T-helper 2 cell treated with Interferon-gamma antibody and Interleukin-4, amounts not matched to agents 5 μg/mL and 100 μg/mL, for 36 hours (primary cell): ENCODE results near the gene PRSS2.

Experiments used
- DNase-seq: peaks from one replicate; pipeline ENCODE4 v3.0.0; 2021; ENCODE audit warnings: low spot score
- H3K27ac Mint-ChIP-seq: one replicate; pipeline ENCODE4 v1.8.0; 2021; ENCODE audit warnings: mild to moderate bottlenecking, mixed read lengths
- H3K27me3 Mint-ChIP-seq: one replicate; pipeline ENCODE4 v1.8.0; 2021; ENCODE audit warnings: low read depth, mixed read lengths
- H3K36me3 Mint-ChIP-seq: one replicate; pipeline ENCODE4 v1.8.0; 2021; ENCODE audit warnings: low read depth, mixed read lengths
- H3K4me1 Mint-ChIP-seq: one replicate; pipeline ENCODE4 v1.8.0; 2021; ENCODE audit warnings: low read depth, mixed read lengths
- H3K4me3 Mint-ChIP-seq: one replicate; pipeline ENCODE4 v1.8.0; 2022; ENCODE audit warnings: mild to moderate bottlenecking, moderate library complexity, mixed read lengths
- H3K9me3 Mint-ChIP-seq: one replicate; pipeline ENCODE4 v1.8.0; 2021; ENCODE audit warnings: mixed read lengths

PRSS2 gene

DNA sequence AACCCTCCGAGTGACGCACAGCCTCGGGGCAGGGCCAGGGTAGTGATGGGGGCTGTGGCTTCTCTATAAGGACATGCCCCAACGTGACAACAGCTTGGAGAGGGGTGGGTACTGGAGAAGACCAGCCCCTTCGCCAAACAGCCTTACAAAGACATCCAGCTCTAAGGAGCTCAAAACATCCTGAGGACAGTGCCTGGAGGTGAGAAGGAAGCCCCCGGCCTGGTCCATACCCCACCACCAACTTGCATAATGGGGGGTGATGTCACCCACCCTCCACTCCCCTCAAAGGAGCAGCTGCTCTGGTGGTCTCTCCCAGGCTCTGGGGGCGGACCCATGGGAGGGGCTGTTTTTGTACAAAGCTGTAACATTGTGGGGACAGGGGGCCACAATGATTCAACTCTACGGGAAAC, 15.1 kb downstream of the PRSS2 start:
- Mint-ChIP-seq H3K27ac (peak overlapping the region; percentile 97), H3K9me3 (no peaks in the 10 kb centered on the region), H3K4me1 (peaks cover 10% of the 10 kb centered on the region), H3K27me3 (no peaks in the 10 kb centered on the region), H3K4me3 (peak overlapping the region; percentile 80), H3K36me3 (peaks cover 39% of the 10 kb centered on the region)
- DNase-seq, result peak; percentile 68

DNA sequence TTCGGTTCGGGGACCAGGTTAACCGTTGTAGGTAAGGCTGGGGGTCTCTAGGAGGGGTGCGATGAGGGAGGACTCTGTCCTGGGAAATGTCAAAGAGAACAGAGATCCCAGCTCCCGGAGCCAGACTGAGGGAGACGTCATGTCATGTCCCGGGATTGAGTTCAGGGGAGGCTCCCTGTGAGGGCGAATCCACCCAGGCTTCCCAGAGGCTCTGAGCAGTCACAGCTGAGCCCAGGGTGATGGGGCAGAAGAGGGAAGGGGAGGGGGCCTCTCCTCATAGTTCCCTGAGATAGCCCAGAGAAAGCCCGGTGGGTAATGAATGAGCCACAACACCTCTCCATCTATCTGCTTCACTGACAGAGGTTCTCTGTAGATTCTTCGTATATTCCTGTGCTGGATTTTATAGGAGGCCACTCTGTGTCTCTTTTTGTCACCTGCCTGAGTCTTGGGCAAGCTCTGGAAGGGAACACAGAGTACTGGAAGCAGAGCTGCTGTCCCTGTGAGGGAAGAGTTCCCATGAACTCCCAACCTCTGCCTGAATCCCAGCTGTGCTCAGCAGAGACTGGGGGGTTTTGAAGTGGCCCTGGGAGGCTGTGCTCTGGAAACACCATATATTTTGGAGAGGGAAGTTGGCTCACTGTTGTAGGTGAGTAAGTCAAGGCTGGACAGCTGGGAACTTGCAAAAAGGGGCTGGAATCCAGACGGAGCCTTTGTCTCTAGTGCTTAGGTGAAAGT, 16.4 kb downstream of the PRSS2 start:
- H3K36me3 Mint-ChIP-seq, result peaks cover 51% of the 10 kb centered on the region
- peaks cover 13% of the 10 kb centered on the region for H3K4me1 Mint-ChIP-seq
- no peak for DNase-seq

DNA sequence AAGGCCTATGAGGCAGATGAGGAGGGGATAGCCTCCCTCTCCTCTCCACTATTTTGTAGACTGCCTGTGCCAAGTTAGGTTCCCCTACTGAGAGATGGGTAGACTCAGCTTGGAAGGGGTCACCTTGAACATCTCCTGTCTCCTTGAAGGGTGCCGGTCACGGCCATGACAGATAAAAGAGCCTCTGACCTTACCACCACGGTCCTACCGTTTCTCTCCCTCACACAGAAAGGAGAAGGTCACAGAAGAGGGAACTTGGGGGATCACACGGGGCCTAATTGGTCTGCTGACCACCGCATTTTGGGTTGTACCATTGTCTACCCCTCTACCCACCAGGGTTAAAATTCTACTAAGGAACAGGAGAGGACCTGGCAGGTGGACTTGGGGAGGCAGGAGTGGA, 17.0 kb downstream of the PRSS2 start:
- peaks cover 57% of the 10 kb centered on the region for H3K36me3 Mint-ChIP-seq
- no peaks in the 10 kb centered on the region for H3K9me3 Mint-ChIP-seq
- no peaks in the 10 kb centered on the region for H3K27me3 Mint-ChIP-seq
- peak overlapping the region; percentile 99 for H3K27ac Mint-ChIP-seq
- peak overlapping the region; percentile 93 for H3K4me3 Mint-ChIP-seq
- H3K4me1 Mint-ChIP-seq, result peaks cover 18% of the 10 kb centered on the region
- DNase-seq, result no peak

More for the DNA sequence above, 16.4 kb downstream of the PRSS2 start:
- H3K9me3 Mint-ChIP-seq, result no peaks in the 10 kb centered on the region
- H3K4me3 Mint-ChIP-seq, result peak overlapping the region; percentile 93
- peak overlapping the region; percentile 99 for H3K27ac Mint-ChIP-seq
- H3K27me3 Mint-ChIP-seq, result no peaks in the 10 kb centered on the region

DNA sequence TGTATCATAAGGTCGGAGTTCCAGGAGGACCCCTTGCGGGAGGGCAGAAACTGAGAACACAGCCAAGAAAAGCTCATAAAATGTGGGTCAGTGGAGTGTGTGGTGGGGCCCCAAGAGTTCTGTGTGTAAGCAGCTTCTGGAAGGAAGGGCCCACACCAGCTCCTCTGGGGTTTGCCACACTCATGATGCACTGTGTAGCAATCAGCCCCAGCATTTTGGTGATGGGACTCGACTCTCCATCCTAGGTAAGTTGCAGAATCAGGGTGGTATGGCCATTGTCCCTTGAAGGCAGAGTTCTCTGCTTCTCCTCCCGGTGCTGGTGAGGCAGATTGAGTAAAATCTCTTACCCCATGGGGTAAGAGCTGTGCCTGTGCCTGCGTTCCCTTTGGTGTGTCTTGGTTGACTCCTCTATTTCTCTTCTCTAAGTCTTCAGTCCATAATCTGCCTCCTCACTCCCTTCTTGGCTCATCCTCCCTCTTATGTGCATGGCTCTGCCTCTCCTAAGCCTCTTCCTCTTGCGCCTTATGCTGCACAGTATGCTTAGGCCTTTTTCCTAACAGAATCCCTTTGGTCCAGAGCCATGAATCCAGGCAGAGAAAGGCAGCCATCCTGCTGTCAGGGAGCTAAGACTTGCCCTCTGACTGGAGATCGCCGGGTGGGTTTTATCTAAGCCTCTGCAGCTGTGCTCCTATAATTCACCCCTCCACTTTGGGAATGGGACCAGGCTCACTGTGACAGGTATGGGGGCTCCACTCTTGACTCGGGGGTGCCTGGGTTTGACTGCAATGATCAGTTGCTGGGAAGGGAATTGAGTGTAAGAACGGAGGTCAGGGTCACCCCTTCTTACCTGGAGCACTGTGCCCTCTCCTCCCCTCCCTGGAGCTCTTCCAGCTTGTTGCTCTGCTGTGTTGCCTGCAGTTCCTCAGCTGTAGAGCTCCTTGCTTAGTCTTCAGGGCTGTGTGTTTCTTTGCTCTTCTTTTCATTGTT, 17.8 kb downstream of the PRSS2 start:
- no peak for DNase-seq
- H3K4me1 Mint-ChIP-seq, result peaks cover 21% of the 10 kb centered on the region
- H3K27ac Mint-ChIP-seq, result peak overlapping the region; percentile 99
- H3K36me3 Mint-ChIP-seq, result peaks cover 65% of the 10 kb centered on the region
- peak overlapping the region; percentile 93 for H3K4me3 Mint-ChIP-seq
- no peaks in the 10 kb centered on the region for H3K9me3 Mint-ChIP-seq
- H3K27me3 Mint-ChIP-seq, result no peaks in the 10 kb centered on the region

DNA sequence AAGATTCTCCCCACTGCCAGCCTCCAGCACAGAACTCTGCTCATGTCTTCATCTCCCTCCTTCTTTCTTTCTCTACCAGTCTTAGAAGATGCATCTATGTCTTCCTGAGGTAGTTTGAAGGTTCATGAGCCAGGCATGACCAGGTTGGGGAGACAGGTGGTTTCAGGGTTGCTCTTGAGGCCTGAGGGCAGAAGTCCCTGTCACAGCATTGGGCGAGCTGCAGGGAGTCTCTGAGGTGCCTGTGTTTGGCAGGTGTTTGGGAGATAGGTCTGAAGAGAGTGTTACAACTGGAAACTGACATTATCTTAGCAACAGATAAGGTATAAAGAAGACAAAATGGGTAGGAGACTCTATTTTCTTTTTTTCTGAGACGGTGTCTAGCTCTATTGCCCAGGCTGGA, 18.7 kb downstream of the PRSS2 start:
- Mint-ChIP-seq H3K4me1 (peaks cover 29% of the 10 kb centered on the region), H3K27ac (peak overlapping the region; percentile 99), H3K4me3 (peak overlapping the region; percentile 93), H3K36me3 (peaks cover 74% of the 10 kb centered on the region), H3K27me3 (no peaks in the 10 kb centered on the region), H3K9me3 (no peaks in the 10 kb centered on the region)
- no peak for DNase-seq

DNA sequence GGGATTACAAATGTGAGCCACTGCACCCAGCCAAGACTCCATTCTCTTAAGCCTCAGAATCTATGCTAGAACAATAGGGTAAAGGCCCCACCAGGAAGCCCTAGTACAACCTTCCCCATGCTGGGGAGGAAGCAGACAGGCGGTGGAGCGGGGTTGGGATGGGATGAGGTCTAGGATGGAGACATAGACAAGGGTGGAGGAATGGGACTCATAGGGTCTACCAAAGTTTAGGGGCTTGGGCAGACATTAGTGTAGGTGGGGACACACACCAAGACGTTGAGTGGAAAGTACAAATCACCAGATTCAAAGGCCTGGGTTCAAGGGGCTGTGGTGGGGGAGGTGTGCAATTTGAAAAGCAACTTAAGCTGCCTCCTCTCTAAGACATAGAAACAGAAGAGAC, 19.3 kb downstream of the PRSS2 start:
- Mint-ChIP-seq H3K4me1 (peaks cover 34% of the 10 kb centered on the region), H3K36me3 (peaks cover 77% of the 10 kb centered on the region), H3K9me3 (no peaks in the 10 kb centered on the region), H3K4me3 (peak overlapping the region; percentile 93), H3K27me3 (no peaks in the 10 kb centered on the region), H3K27ac (peak overlapping the region; percentile 99)
- DNase-seq, result no peak

DNA sequence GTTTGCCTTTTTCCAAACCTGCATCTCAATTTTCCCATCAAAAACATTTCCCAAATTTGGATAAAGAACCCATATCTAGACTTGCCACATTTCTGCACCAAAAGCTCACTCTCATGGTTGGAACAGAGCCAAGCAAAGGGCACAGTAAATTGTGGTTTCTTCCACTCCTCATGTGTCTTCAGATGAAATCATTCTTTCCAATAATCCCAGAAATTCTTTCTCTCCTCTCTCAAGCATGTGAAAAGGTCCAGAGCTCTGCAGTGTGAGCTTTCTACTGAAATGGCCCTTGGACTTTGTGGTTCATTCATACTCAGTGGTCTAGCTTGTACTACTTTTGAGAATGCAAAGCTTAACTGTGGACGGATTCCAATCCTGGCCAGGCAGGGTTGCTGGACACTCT, 19.8 kb downstream of the PRSS2 start:
- peak overlapping the region; percentile 99 for H3K27ac Mint-ChIP-seq
- H3K4me3 Mint-ChIP-seq, result peak overlapping the region; percentile 93
- no peaks in the 10 kb centered on the region for H3K27me3 Mint-ChIP-seq
- H3K9me3 Mint-ChIP-seq, result no peaks in the 10 kb centered on the region
- H3K36me3 Mint-ChIP-seq, result peaks cover 77% of the 10 kb centered on the region
- peaks cover 35% of the 10 kb centered on the region for H3K4me1 Mint-ChIP-seq
- no peak for DNase-seq

DNA sequence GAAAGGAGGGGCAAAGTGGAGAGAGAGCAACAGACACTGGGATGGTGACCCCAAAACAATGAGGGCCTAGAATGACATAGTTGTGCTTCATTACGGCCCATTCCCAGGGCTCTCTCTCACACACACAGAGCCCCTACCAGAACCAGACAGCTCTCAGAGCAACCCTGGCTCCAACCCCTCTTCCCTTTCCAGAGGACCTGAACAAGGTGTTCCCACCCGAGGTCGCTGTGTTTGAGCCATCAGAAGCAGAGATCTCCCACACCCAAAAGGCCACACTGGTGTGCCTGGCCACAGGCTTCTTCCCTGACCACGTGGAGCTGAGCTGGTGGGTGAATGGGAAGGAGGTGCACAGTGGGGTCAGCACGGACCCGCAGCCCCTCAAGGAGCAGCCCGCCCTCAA, 20.7 kb downstream of the PRSS2 start:
- Mint-ChIP-seq H3K27ac (peak overlapping the region; percentile 99), H3K4me3 (peak overlapping the region; percentile 93), H3K27me3 (no peaks in the 10 kb centered on the region), H3K9me3 (no peaks in the 10 kb centered on the region), H3K4me1 (peaks cover 37% of the 10 kb centered on the region), H3K36me3 (peaks cover 82% of the 10 kb centered on the region)
- no peak for DNase-seq

DNA sequence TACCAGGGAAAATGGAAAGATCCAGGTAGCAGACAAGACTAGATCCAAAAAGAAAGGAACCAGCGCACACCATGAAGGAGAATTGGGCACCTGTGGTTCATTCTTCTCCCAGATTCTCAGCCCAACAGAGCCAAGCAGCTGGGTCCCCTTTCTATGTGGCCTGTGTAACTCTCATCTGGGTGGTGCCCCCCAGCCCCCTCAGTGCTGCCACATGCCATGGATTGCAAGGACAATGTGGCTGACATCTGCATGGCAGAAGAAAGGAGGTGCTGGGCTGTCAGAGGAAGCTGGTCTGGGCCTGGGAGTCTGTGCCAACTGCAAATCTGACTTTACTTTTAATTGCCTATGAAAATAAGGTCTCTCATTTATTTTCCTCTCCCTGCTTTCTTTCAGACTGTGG, 21.4 kb downstream of the PRSS2 start:
- Mint-ChIP-seq H3K9me3 (no peaks in the 10 kb centered on the region), H3K27me3 (no peaks in the 10 kb centered on the region), H3K27ac (peak overlapping the region; percentile 99), H3K4me3 (peak overlapping the region; percentile 93), H3K36me3 (peaks cover 79% of the 10 kb centered on the region), H3K4me1 (peaks cover 37% of the 10 kb centered on the region)
- DNase-seq, result no peak

DNA sequence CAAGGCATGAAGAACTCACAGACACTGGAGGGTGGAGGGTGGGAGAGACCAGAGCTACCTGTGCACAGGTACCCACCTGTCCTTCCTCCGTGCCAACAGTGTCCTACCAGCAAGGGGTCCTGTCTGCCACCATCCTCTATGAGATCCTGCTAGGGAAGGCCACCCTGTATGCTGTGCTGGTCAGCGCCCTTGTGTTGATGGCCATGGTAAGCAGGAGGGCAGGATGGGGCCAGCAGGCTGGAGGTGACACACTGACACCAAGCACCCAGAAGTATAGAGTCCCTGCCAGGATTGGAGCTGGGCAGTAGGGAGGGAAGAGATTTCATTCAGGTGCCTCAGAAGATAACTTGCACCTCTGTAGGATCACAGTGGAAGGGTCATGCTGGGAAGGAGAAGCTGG, 21.8 kb downstream of the PRSS2 start:
- Mint-ChIP-seq H3K9me3 (no peaks in the 10 kb centered on the region), H3K4me1 (peaks cover 37% of the 10 kb centered on the region), H3K27ac (peak overlapping the region; percentile 99), H3K36me3 (peaks cover 79% of the 10 kb centered on the region), H3K27me3 (no peaks in the 10 kb centered on the region), H3K4me3 (peak overlapping the region; percentile 93)
- no peak for DNase-seq

DNA sequence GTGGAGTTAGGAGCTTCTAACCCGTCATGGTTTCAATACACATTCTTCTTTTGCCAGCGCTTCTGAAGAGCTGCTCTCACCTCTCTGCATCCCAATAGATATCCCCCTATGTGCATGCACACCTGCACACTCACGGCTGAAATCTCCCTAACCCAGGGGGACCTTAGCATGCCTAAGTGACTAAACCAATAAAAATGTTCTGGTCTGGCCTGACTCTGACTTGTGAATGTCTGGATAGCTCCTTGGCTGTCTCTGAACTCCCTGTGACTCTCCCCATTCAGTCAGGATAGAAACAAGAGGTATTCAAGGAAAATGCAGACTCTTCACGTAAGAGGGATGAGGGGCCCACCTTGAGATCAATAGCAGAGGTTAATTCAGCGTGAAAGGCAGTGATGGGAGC, 22.4 kb downstream of the PRSS2 start:
- Mint-ChIP-seq H3K27me3 (no peaks in the 10 kb centered on the region), H3K4me3 (peak overlapping the region; percentile 93), H3K4me1 (peaks cover 37% of the 10 kb centered on the region), H3K27ac (peak overlapping the region; percentile 99), H3K36me3 (peaks cover 79% of the 10 kb centered on the region), H3K9me3 (no peaks in the 10 kb centered on the region)
- no peak for DNase-seq

DNA sequence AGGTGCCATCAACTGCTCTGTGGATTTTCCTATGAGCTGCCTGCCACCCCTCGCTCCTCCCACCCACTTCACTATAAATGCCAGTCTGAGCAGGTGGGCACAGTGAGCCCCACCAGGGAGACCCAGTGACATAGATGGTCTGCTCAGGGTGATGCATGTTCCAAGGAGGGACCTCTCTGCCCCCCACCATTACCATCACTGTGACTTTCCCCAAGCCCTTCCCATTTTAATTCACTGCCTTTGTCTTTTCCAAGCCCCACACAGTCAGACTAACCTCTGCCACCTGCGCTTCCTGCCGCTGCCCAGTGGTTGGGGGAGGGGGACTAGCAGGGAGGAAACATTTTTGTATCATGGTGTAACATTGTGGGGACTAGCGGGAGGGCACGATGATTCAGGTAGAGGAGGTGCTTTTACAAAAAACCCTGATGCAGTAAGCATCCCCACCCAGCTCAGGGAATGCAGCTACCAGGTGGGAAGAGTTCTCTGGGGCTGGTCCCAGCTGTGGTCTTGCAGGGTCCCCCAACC, 24.6 kb downstream of the PRSS2 start:
- no peak for DNase-seq
- peaks cover 79% of the 10 kb centered on the region for H3K36me3 Mint-ChIP-seq
- no peaks in the 10 kb centered on the region for H3K9me3 Mint-ChIP-seq
- peak overlapping the region; percentile 99 for H3K27ac Mint-ChIP-seq
- no peaks in the 10 kb centered on the region for H3K27me3 Mint-ChIP-seq
- peaks cover 53% of the 10 kb centered on the region for H3K4me1 Mint-ChIP-seq
- peak overlapping the region; percentile 100 for H3K4me3 Mint-ChIP-seq

DNA sequence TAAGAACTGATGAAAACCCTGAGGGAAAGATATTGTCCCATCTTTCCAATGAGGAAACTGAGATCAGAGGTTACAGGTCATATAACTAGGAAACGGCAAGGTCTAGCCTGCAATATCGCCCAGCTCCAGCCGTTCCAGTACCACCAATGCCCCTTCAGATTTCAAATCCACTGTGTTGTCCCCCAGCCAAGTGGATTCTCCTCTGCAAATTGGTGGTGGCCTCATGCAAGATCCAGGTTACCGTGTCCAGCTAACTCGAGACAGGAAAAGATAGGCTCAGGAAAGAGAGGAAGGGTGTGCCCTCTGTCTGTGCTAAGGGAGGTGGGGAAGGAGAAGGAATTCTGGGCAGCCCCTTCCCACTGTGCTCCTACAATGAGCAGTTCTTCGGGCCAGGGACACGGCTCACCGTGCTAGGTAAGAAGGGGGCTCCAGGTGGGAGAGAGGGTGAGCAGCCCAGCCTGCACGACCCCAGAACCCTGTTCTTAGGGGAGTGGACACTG, 25.3 kb downstream of the PRSS2 start:
- Mint-ChIP-seq H3K36me3 (peaks cover 80% of the 10 kb centered on the region), H3K4me3 (peak overlapping the region; percentile 100)
- DNase-seq, result no peak

More for the DNA sequence above, 25.3 kb downstream of the PRSS2 start:
- Mint-ChIP-seq H3K27me3 (no peaks in the 10 kb centered on the region), H3K4me1 (peaks cover 60% of the 10 kb centered on the region), H3K27ac (peak overlapping the region; percentile 99), H3K9me3 (no peaks in the 10 kb centered on the region)
